ENCODE results near the gene CAMKK1. TPM values are rescaled to one million over a fixed set of nuclear protein-coding genes. Genes with fewer than 3 reads are reported as not detected.

CAMKK1 gene
- total and polyA plus RNA-seq, 9 of the 15 experiments (the other 6 are each of a cell fraction or from before 2014, with no cell fraction given) = 0.34 to 7.5 (median 4.9) TPM

DNA sequence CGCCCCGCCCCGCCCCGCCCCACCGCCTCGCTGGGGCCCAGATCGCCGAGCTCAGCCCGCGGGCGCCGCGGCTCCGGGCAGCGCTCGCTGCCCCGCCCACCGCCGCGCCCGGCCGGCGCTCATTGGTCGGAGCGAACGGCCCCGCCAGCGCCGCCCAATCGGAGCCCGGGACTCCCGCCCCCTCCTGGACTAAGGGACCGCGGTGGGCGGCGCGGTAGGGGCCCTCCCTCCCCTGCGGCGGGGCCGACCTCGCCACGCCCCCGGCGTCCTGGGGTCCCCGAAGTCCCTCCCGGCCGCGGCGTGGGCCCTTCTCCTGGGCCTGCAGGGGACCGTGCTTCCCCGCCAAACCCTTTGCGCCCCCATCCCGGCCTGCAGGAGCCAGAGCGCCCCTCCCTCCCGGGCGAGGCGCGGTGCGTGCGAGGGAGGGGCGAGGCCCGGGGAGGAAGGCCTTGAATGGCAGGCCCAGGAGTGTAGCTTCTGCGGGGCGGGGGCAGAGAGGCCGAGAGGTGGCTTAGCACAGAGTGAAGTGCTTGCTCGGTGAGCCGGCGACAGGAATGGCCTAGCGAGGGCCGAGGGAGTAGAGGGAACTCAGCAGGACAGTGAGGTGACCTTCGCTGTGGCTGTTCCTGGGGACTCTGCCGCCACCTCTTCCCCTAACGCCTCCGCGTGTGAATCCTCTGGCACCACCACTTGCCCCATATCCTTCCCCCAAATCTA is at the start of gene CAMKK1 (continued):
- TF ChIP-seq ZNF398 (CRISPR knock-in tag; IDR thresholded peaks at IDR 0.05) = no peak
- TF ChIP-seq, protein P1, sequence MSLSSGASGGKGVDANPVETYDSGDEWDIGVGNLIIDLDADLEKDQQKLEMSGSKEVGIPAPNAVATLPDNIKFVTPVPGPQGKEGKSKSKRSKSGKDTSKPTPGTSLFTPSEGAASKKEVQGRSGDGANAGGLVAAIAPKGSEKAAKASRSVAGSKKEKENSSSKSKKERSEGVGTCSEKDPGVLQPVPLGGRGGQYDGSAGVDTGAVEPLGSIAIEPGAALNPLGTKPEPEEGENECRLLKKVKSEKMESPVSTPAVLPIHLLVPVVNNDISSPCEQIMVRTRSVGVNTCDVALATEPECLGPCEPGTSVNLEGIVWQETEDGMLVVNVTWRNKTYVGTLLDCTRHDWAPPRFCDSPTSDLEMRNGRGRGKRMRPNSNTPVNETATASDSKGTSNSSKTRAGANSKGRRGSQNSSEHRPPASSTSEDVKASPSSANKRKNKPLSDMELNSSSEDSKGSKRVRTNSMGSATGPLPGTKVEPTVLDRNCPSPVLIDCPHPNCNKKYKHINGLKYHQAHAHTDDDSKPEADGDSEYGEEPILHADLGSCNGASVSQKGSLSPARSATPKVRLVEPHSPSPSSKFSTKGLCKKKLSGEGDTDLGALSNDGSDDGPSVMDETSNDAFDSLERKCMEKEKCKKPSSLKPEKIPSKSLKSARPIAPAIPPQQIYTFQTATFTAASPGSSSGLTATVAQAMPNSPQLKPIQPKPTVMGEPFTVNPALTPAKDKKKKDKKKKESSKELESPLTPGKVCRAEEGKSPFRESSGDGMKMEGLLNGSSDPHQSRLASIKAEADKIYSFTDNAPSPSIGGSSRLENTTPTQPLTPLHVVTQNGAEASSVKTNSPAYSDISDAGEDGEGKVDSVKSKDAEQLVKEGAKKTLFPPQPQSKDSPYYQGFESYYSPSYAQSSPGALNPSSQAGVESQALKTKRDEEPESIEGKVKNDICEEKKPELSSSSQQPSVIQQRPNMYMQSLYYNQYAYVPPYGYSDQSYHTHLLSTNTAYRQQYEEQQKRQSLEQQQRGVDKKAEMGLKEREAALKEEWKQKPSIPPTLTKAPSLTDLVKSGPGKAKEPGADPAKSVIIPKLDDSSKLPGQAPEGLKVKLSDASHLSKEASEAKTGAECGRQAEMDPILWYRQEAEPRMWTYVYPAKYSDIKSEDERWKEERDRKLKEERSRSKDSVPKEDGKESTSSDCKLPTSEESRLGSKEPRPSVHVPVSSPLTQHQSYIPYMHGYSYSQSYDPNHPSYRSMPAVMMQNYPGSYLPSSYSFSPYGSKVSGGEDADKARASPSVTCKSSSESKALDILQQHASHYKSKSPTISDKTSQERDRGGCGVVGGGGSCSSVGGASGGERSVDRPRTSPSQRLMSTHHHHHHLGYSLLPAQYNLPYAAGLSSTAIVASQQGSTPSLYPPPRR (CRISPR knock-in tag; IDR thresholded peaks at IDR 0.05; ENCODE audit: borderline replicate concordance) = no peak
- no peak for TF ChIP-seq ZNF232 (CRISPR knock-in tag; IDR thresholded peaks at IDR 0.05)
- no peak for TF ChIP-seq MEF2A (IDR thresholded peaks at IDR 0.05; ENCODE audit: control insufficient read depth, low read depth, low read length)
- peak; percentile 78 for TF ChIP-seq ZFX (CRISPR knock-in tag; IDR thresholded peaks at IDR 0.05)
- no peak for TF ChIP-seq ZNF695 (CRISPR knock-in tag; IDR thresholded peaks at IDR 0.05)
- no peak for TF ChIP-seq TEAD4 (IDR thresholded peaks at IDR 0.05; ENCODE audit: low read length)
- TF ChIP-seq TEAD4 (CRISPR knock-in tag; IDR thresholded peaks at IDR 0.05; ENCODE audit: borderline replicate concordance) = no peak
- peak; percentile 6; the same call in 1 of the 2 replicates for TF ChIP-seq CREM (IDR thresholded peaks at IDR 0.05; ENCODE audit: low read depth)
- TF ChIP-seq SREBF2 (CRISPR knock-in tag; IDR thresholded peaks at IDR 0.05) = no peak
- TF ChIP-seq CHAMP1 (IDR thresholded peaks at IDR 0.05) = no peak
- TF ChIP-seq TSHZ1 (CRISPR knock-in tag; IDR thresholded peaks at IDR 0.05) = no peak
- TF ChIP-seq PKNOX1 (IDR thresholded peaks at IDR 0.05) = peak; percentile 96
